AG04449 (cell line): ENCODE measurements around the gene CCND1.

Experiments
- CTCF ChIA-PET: fragments of 350-600 bp; formaldehyde crosslinking; extraction: SDS; loops from one replicate; lab custom pipeline; 2021; ENCODE audit warnings: antibody characterized with exemption; lab: Yijun Ruan, JAX
- POLR2A ChIA-PET: fragments of 400-600, 350-600 bp; formaldehyde crosslinking; extraction: SDS; loops from one replicate; lab custom pipeline; 2020; ENCODE audit warnings: antibody characterized with exemption, inconsistent platforms; lab: Yijun Ruan, JAX
- DNase-seq: peaks from one replicate; pipeline ENCODE4 v3.0.0-alpha.2; 2010; ENCODE audit warnings: low read depth, low spot score
- H3K4me3 ChIP-seq: 2 replicates; pipeline ENCODE4 v1.5.1; 2011; ENCODE audit warnings: low read depth, mild to moderate bottlenecking, control low read depth, low read length
- TF ChIP-seq, protein P1 (sequence below): IDR thresholded peaks from one replicate; pipeline ENCODE4 v1.5.1; 2011; ENCODE audit warnings: mild to moderate bottlenecking, moderate library complexity, low read length, control low read depth, inconsistent platforms; ENCODE audit not compliant: insufficient read depth; ENCODE audit errors: missing control alignments

The CCND1 gene

DNA sequence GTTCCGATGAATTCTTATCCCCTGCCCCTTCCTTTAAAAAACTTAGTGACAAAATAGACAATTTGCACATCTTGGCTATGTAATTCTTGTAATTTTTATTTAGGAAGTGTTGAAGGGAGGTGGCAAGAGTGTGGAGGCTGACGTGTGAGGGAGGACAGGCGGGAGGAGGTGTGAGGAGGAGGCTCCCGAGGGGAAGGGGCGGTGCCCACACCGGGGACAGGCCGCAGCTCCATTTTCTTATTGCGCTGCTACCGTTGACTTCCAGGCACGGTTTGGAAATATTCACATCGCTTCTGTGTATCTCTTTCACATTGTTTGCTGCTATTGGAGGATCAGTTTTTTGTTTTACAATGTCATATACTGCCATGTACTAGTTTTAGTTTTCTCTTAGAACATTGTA lies 12.0 kb downstream of the CCND1 start:
- TF ChIP-seq, protein P1, sequence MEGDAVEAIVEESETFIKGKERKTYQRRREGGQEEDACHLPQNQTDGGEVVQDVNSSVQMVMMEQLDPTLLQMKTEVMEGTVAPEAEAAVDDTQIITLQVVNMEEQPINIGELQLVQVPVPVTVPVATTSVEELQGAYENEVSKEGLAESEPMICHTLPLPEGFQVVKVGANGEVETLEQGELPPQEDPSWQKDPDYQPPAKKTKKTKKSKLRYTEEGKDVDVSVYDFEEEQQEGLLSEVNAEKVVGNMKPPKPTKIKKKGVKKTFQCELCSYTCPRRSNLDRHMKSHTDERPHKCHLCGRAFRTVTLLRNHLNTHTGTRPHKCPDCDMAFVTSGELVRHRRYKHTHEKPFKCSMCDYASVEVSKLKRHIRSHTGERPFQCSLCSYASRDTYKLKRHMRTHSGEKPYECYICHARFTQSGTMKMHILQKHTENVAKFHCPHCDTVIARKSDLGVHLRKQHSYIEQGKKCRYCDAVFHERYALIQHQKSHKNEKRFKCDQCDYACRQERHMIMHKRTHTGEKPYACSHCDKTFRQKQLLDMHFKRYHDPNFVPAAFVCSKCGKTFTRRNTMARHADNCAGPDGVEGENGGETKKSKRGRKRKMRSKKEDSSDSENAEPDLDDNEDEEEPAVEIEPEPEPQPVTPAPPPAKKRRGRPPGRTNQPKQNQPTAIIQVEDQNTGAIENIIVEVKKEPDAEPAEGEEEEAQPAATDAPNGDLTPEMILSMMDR: no peak
- no peak overlapping the region for H3K4me3 ChIP-seq
- POLR2A ChIA-PET: interaction anchor here (1.1 to 1.3 kb wide), 2 partner anchors 8 to 331 kb away, joined by 3 to 6 read pairs; no protein-coding TSS in a partner anchor
- CTCF ChIA-PET: interaction anchor here (1.0 kb wide), 1 partner anchor 18 kb away, joined by 4 read pairs; no protein-coding TSS in a partner anchor
- no peak for DNase-seq

DNA sequence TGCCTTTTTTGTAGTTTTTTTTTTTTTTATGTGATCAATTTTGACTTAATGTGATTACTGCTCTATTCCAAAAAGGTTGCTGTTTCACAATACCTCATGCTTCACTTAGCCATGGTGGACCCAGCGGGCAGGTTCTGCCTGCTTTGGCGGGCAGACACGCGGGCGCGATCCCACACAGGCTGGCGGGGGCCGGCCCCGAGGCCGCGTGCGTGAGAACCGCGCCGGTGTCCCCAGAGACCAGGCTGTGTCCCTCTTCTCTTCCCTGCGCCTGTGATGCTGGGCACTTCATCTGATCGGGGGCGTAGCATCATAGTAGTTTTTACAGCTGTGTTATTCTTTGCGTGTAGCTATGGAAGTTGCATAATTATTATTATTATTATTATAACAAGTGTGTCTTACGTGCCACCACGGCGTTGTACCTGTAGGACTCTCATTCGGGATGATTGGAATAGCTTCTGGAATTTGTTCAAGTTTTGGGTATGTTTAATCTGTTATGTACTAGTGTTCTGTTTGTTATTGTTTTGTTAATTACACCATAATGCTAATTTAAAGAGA lies 12.5 kb downstream of the CCND1 start:
- DNase-seq: no peak
- CTCF ChIA-PET: interaction anchor here (0.7 to 1.0 kb wide), 3 partner anchors 11 to 551 kb away, joined by 3 to 6 read pairs (median 4); no protein-coding TSS in a partner anchor
- POLR2A ChIA-PET: interaction anchor here (1.1 to 1.3 kb wide), 2 partner anchors 9 to 332 kb away, joined by 3 to 6 read pairs; no protein-coding TSS in a partner anchor
- TF ChIP-seq, protein P1: no peak
- no peak overlapping the region for H3K4me3 ChIP-seq

DNA sequence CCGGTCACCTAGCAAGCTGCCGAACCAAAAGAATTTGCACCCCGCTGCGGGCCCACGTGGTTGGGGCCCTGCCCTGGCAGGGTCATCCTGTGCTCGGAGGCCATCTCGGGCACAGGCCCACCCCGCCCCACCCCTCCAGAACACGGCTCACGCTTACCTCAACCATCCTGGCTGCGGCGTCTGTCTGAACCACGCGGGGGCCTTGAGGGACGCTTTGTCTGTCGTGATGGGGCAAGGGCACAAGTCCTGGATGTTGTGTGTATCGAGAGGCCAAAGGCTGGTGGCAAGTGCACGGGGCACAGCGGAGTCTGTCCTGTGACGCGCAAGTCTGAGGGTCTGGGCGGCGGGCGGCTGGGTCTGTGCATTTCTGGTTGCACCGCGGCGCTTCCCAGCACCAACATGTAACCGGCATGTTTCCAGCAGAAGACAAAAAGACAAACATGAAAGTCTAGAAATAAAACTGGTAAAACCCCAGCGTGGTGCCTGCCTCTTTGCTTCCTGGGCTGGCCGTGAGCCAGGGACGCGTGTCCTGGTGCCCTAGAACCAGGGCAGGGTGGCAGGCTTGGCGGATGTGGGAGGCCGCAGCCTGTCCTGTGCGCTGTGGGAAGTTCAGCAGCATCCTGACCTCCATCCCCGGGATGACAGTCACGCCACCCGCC lies 13.2 kb downstream of the CCND1 start:
- no peak for DNase-seq
- TF ChIP-seq, protein P1: no peak
- CTCF ChIA-PET: interaction anchor here (0.7 to 1.0 kb wide), 3 partner anchors 10 to 552 kb away, joined by 3 to 6 read pairs (median 4); no protein-coding TSS in a partner anchor
- H3K4me3 ChIP-seq: no peak overlapping the region
- POLR2A ChIA-PET: interaction anchor here (1.1 to 1.3 kb wide), 2 partner anchors 10 to 333 kb away, joined by 3 to 6 read pairs; no protein-coding TSS in a partner anchor

DNA sequence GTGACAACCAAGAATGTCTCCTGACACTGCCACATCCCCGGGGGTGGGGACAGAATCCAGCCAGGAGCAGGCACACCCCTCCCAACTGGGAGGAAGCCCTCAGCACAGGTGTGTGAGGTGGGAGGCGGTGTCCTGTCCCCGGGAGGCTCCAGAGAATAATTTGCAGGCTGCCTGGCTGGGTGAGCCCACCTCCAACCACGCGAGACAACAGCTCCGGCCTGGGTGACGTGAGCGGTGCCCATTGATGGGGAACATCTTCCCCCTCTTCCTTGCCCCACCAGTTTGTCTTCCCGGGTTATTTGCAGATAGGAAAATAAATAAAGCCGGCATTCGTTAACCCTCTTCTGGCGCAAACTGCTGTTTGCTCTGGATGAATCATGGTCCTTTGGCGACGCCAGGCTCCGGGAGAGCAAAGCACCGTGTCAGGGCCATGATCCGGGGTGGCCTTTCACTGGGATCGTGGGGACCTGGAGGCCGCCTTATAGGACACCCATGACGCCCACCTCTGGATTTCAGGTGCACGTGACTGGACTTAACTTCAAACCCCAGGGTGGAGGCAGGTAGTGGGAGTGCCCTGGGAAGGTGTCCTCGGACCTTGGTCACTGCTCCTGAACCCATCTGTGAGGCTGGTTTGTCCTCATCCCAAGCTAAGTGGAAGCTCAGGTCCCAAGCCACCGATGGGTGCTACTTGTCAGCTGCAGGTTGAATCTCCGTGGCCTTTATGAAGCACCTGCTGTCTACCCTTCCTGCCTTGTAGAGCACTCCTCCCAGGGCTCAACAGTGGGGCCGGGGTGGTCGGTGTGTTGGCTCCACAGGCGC lies 13.9 kb downstream of the CCND1 start:
- no peak for DNase-seq
- ChIA-PET POLR2A (interaction anchor here (0.6 to 2.0 kb wide), 2 partner anchors 10 to 238 kb away, joined by 4 to 8 read pairs; no protein-coding TSS in a partner anchor), CTCF (interaction anchor here (1.5 to 8.1 kb wide), 3 partner anchors 11 to 553 kb away, joined by 5 to 84 read pairs (median 23); no protein-coding TSS in a partner anchor)
- TF ChIP-seq, protein P1: no peak
- H3K4me3 ChIP-seq: no peak overlapping the region

DNA sequence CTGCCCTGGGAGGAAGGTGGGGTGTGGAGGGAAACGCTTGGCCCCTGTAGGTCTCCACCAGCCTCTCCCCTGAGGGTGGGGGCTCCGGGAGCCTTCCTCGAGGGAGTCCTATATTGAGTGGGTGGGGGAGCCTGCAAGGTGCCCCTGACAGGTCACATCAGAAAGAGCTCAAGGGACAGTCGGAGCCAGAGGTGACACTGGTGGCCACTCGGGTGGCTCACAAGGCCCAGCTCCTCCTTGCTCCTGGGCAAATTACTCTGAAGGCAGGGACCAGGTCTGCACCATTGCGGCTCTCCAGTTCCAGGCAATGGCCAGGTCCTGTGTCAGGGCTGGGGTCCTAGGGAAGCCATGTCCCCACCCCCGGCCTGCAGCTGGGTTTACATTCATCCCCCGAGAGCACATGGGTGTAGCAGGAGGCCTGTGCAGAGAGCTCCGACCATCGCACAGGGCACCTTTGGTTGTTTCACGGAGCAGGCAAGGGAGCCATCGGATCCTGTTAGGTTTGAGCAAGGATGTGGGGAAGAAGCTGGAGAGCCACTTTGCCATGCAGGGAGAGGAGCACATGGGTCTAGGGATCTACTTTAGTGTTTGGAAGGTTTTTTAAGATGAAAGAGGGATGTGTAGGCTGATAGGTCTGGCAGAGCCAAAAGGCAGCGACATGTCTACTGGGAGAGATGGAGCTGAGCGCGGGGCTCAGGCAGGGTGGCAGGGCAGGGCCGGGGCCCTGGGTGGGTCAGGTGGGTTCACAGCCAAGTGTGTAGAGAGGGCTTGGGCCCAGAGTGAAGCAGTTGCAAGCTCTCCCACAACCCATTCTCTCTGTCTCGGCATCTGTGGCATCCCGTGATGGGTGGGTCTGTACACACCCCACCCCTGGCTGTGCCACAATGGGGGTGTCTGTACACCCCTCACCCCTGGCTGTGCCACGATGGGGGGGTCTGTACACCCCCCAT lies 14.8 kb downstream of the CCND1 start:
- ChIA-PET POLR2A (interaction anchor here (0.6 to 2.1 kb wide), 8 partner anchors 8 to 524 kb away, joined by 3 to 8 read pairs (median 4); partner anchors contain the start of gene LTO1), CTCF (interaction anchor here (0.8 to 8.1 kb wide), 5 partner anchors 10 to 554 kb away, joined by 3 to 84 read pairs (median 5); no protein-coding TSS in a partner anchor)
- no peak overlapping the region for H3K4me3 ChIP-seq
- no peak for DNase-seq
- TF ChIP-seq, protein P1: no peak
